ENCODE data around the gene DNMT3B.

- TF ChIP-seq CTCF (optimal IDR thresholded peaks at IDR 0.05 in 1 of 3, IDR thresholded peaks at IDR 0.05 in 1 of 3, conservative IDR thresholded peaks at IDR 0.05 in 1 of 3; ENCODE audit: extremely low read depth in 1 of 3, insufficient read depth in 2 of 3, low read length in 3 of 3): no peak
- no peak for TF ChIP-seq EZH2 (IDR thresholded peaks at IDR 0.05; ENCODE audit: low read length)
These were observed 30.1 kb downstream of the DNMT3B start for GRCh38 chr20:32792316-32792715.
